ENCODE data around the gene PLAAT2. TPM values are rescaled to one million over a fixed set of nuclear protein-coding genes. Genes with fewer than 3 reads are reported as not detected.

PLAAT2 gene
- polyA plus RNA-seq, 1 of the 3 experiments (the other 2 are of a cell fraction) = 0.53 TPM

- H3K79me2 ChIP-seq (ENCODE audit: insufficient read depth) = no peaks in the 10 kb centered on the region
- POLR2A ChIA-PET = no interaction called here
- no peaks in the 10 kb centered on the region; the same call in 1 of the 2 replicates for H3K27me3 ChIP-seq (ENCODE audit: insufficient read depth)
- TF ChIP-seq PBX3 (IDR thresholded peaks at IDR 0.05) (no peak), CTCF (IDR thresholded peaks at IDR 0.05) (no peak)
- H4K20me1 ChIP-seq (ENCODE audit: insufficient read depth) = no peaks in the 10 kb centered on the region
- CTCF ChIA-PET = no interaction called here
- no peaks in the 10 kb centered on the region for H3K4me1 ChIP-seq (ENCODE audit: control insufficient read depth in 1 of 2, insufficient read depth in 2 of 2, low read depth in 1 of 2, low read length in 1 of 2)
- no peak overlapping the region for H3K4me2 ChIP-seq
- H3K27ac ChIP-seq (ENCODE audit: low read depth in 2 of 2, low read length in 1 of 2) = no peak overlapping the region
- no peaks in the 10 kb centered on the region for H3F3A ChIP-seq (replicated peaks; ENCODE audit: insufficient read depth)
- no peak overlapping the region for H3K9ac ChIP-seq
- no peaks in the 10 kb centered on the region for H3K9me3 ChIP-seq
- H3K36me3 ChIP-seq (replicated peaks in 1 of 2; ENCODE audit: control insufficient read depth in 1 of 2, insufficient read depth in 2 of 2, low read length in 1 of 2) = no peaks in the 10 kb centered on the region
- no peak overlapping the region for H3K4me3 ChIP-seq (ENCODE audit: low read depth in 2 of 2, low read length in 1 of 2)
- 36% methylated on average over 4 of the region's 4 CpGs for WGBS (ENCODE audit: low lambda C conversion rate)
- H3K9me2 ChIP-seq = no peaks in the 10 kb centered on the region
- no peak overlapping the region for H2AFZ ChIP-seq (ENCODE audit: low read depth)
- no peak for DNase-seq
These were observed 15.0 kb downstream of the PLAAT2 start for GRCh38 chr11:63548178-63548577.

- Histone ChIP-seq H3K27ac (ENCODE audit: low read depth in 2 of 2, low read length in 1 of 2) (no peak overlapping the region), H3K36me3 (replicated peaks in 1 of 2; ENCODE audit: control insufficient read depth in 1 of 2, insufficient read depth in 2 of 2, low read length in 1 of 2) (no peaks in the 10 kb centered on the region), H3K9me2 (no peaks in the 10 kb centered on the region), H2AFZ (ENCODE audit: low read depth) (no peak overlapping the region), H3K79me2 (ENCODE audit: insufficient read depth) (no peaks in the 10 kb centered on the region), H4K20me1 (ENCODE audit: insufficient read depth) (no peaks in the 10 kb centered on the region), H3K27me3 (ENCODE audit: insufficient read depth) (no peaks in the 10 kb centered on the region; the same call in 1 of the 2 replicates), H3F3A (replicated peaks; ENCODE audit: insufficient read depth) (no peaks in the 10 kb centered on the region), H3K4me3 (ENCODE audit: low read depth in 2 of 2, low read length in 1 of 2) (no peak overlapping the region), H3K9ac (no peak overlapping the region), H3K9me3 (no peaks in the 10 kb centered on the region), H3K4me2 (no peak overlapping the region), H3K4me1 (ENCODE audit: control insufficient read depth in 1 of 2, insufficient read depth in 2 of 2, low read depth in 1 of 2, low read length in 1 of 2) (no peaks in the 10 kb centered on the region)
- ChIA-PET POLR2A (no interaction called here), CTCF (no interaction called here)
- TF ChIP-seq SIN3A (IDR thresholded peaks at IDR 0.05; ENCODE audit: borderline replicate concordance, low read depth, low read length) (no peak), EP300 (IDR thresholded peaks at IDR 0.05; ENCODE audit: borderline replicate concordance in 1 of 2, low read depth in 1 of 2, low read length in 1 of 2) (no peak), PBX3 (IDR thresholded peaks at IDR 0.05) (no peak), TCF12 (IDR thresholded peaks at IDR 0.05) (no peak), GATA2 (CRISPR knock-in tag; IDR thresholded peaks at IDR 0.05) (no peak), SMC3 (IDR thresholded peaks at IDR 0.05; ENCODE audit: low read depth, low read length) (no peak), TEAD4 (IDR thresholded peaks at IDR 0.05; ENCODE audit: borderline replicate concordance, insufficient read depth) (no peak), MAX (IDR thresholded peaks at IDR 0.05; ENCODE audit: low read depth) (no peak), FOXJ3 (CRISPR knock-in tag; IDR thresholded peaks at IDR 0.05) (no peak), MEF2A (IDR thresholded peaks at IDR 0.05; ENCODE audit: borderline replicate concordance, low read depth) (no peak), FOSL2 (IDR thresholded peaks at IDR 0.05; ENCODE audit: borderline replicate concordance, low read depth) (no peak), NRF1 (IDR thresholded peaks at IDR 0.05; ENCODE audit: low read depth, low read length) (no peak), CTCF (IDR thresholded peaks at IDR 0.05) (no peak), NFIC (IDR thresholded peaks at IDR 0.05; ENCODE audit: borderline replicate concordance) (no peak), FOXM1 (IDR thresholded peaks at IDR 0.05; ENCODE audit: low read depth) (no peak), REST (IDR thresholded peaks at IDR 0.05; ENCODE audit: low read depth, low read length) (no peak)
- WGBS (ENCODE audit: low lambda C conversion rate) = 9% methylated on average over 1 of the region's 1 CpG
- no peak for DNase-seq
These were observed 16.1 kb downstream of the PLAAT2 start for GRCh38 chr11:63547061-63547460.
